ENCODE measurements around the gene ASB6.

Gene ASB6, protein sequence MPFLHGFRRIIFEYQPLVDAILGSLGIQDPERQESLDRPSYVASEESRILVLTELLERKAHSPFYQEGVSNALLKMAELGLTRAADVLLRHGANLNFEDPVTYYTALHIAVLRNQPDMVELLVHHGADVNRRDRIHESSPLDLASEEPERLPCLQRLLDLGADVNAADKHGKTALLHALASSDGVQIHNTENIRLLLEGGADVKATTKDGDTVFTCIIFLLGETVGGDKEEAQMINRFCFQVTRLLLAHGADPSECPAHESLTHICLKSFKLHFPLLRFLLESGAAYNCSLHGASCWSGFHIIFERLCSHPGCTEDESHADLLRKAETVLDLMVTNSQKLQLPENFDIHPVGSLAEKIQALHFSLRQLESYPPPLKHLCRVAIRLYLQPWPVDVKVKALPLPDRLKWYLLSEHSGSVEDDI

DNA sequence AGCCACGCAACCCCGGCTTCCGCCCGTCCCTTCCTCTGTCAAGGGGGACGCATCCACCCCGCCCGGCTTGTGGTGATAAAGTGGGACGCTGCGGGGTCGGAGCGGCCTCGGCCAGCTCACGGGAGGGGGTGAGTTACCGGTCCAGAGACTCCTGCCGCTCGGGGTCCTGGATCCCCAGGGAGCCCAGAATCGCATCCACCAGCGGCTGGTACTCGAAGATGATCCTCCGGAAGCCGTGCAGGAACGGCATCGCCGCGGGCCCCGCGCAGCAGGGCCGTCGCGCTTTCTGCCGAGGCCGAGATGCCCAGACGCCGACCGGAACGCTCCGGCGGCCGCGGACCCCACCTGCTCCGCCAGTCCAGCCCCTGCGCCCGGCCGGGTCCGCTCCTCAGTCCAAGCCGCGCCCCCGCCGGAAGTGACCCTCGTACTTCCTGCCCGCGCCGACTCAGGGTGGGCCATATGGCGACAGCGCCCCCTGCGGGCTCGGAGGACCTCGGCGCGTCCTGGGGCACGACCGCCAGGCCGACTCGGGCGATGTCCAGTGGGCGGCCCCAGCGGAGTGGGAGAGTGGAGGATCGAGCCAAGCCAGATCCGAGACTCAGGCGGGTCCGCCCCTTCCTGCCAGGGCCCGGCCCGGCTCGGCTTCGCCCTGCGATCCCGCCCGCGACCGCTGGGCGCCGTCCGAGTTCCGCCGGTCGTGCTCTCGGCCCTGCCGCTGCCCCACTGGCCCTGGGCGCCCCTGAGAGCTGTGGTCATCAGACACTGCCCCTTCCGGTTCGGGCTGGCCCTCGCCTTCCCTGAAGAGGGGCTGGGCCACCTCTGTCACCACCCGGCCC lies at the start of gene ASB6:
Gene ASB6, minus strand, starts transcription at position 402 of the 836 bp plus-strand sequence. Its CDS starts 152 bp downstream, at position 250.
- peak; percentile 99 for DNase-seq

DNA sequence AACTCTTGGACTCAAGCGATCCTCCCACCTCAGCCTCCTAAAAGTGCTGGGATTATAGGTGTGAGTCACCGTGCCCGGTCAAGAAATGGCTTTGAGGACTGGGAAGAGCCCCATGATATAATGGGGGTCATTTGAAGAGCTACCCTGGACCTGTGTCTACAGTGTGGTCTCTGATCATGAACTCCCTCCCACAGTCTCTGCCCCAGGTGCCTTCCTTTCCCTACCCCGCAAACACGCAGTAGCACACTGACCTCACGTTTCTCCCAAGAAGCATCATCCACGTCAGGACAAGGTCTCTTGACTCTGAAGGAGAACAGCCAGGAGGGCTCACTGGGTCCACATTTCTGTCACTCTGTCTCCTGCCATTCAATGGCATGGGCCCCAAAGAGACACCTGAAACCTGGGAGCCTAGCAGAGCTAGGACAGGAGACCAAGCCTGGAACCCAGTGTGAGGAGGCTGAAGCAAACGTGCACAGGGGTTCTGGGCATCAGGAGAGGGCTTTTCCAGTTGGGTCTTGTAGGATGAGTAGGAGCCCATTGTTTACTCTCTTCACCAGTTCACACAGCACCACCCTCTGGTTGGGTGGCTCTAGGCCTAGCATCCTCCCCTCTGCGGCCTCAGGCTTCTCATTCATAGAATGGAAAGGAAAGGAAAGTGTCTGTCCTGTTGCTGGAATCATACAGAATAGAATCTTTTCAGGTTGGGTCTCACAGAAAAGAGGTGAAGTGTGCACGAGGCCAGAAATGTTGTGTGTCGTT lies 46.5 kb upstream of the ASB6 start:
- DNase-seq = no peak

DNA sequence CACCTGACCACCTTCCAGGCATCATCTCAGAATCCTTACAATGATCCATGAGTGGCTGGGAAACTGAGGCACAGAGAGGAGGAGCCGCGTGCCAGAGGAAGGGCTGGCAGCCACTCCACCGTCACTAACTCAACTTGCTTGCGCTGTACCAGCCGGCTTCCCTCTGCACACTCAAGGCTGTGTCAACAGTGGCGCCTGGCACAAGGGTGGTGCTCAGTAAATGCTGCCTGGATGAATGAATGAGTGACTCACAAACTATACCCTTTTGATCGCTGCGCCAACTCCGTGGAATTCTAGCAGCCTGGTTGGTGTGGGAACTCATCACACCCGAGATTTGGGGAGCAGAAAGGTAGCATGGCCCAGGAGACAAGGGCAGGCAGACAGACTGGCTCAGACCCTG lies 45.4 kb upstream of the ASB6 start:
- no peak for DNase-seq

- no peak for DNase-seq
These were observed 44.8 kb upstream of the ASB6 start for GRCh38 chr9:129686736-129687135.

GRCh38 chr9:129685933-129686259 lies 43.9 kb upstream of the ASB6 start:
- DNase-seq = no peak

DNA sequence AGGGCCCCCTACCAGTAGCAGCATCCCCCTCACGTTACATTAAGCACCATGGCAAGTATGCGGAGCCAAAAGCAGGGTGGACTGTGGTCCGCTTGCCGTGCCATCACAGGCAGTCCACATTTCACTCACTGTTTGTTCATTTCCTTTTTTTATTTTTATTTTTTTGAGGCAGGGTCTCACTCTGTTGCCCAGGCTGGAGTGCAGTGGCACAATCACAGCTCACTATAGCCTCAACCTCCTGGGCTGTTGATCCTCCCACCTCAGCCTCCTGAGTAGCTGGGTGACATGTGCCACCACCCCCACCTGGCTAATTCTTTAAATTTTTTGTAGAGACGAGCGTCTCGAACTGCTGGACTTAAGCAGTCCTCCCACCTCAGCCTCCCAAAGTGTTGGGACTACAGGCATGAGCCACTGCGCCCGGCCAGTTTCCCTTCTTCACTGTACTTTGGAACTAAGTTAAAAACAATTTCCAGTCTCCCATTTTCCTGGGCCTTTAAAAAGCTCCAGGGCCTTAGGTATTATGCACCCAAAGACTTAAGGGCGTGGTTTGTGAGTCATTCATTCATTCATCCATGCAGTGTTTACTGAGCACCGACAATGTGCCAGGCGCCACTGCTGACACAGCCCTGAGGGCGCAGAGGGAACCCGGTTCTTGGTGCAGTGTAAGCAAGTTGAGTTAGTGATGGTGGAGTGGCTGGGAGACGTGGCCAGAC lies 43.4 kb upstream of the ASB6 start:
- no peak for DNase-seq

- no peak for DNase-seq
These were observed 40.4 kb upstream of the ASB6 start for GRCh38 chr9:129682381-129682780.

- DNase-seq = no peak
These were observed 40.0 kb upstream of the ASB6 start for GRCh38 chr9:129681924-129682323.

- DNase-seq = no peak
These were observed 37.6 kb upstream of the ASB6 start for GRCh38 chr9:129679537-129679936.

- no peak for DNase-seq
These were observed 36.9 kb upstream of the ASB6 start for GRCh38 chr9:129678844-129679243.

- DNase-seq = no peak
These were observed 35.5 kb upstream of the ASB6 start for GRCh38 chr9:129677456-129677855.

DNA sequence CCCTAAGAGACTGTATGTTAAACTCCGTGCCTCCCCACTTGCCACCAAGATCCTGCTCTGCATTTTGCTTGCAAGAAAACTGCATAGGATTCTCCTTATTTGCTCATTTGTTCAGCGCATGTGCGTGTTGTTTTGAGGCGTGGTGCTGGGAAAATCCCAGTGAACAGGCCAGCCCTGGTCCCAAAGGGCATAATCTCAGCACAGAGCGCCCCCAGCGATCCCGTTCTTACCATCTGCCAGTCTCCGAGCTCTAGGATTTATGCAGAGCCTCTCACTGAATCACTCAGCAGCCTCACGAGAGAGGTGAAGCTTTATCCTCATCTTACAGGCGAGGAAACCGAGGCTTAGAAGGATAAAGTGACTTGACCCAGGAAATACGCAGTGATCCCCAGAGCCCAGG lies 35.0 kb upstream of the ASB6 start:
- no peak for DNase-seq

GRCh38 chr9:129676287-129676686 lies 34.3 kb upstream of the ASB6 start:
- DNase-seq = no peak

GRCh38 chr9:129675620-129676019 lies 33.7 kb upstream of the ASB6 start:
- no peak for DNase-seq

DNA sequence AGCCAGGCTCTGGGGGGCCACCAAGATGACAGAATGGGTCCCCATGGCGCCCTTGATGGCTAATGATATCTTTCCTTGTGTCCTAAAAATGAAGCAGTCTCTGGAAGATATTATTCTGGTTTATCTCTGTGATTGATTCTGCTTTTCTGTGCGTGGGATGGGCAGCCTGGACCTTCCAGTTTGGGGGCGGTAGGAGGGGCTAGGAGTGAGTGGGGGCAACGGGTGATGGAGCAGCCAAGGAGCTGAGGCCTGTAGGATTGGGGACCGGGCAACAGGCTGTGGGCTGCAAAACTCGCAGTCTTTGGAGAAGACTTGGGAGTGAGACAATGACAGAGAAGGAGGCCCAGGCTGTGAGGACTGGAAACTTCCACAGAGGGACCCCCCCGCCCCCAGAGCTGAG lies 32.3 kb upstream of the ASB6 start:
- no peak for DNase-seq

- DNase-seq = no peak
These were observed 31.7 kb upstream of the ASB6 start for GRCh38 chr9:129673602-129674001.

- DNase-seq = no peak
These were observed 30.8 kb upstream of the ASB6 start for GRCh38 chr9:129672702-129673101.

DNA sequence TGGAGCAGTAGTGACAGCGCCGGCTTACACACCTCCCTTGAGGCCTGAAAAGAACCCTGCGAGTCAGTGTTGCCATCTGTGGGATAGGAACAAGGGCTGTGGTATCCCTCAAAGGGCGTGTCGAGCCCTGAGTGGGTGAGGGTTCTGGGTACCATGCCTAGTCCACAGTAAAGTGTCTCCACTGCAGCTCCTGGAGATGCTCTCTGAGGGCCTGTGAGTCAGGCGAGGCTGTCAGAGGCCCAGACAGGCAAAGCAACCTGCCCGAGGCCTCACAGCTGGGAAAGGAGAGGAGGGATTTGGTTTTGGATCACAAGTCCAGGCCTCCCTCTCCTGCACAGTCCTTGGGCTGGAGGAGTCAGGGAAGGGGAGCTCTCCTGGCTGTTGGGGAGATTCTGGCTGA lies 29.6 kb upstream of the ASB6 start:
- peak; percentile 20 to 30 for DNase-seq

DNA sequence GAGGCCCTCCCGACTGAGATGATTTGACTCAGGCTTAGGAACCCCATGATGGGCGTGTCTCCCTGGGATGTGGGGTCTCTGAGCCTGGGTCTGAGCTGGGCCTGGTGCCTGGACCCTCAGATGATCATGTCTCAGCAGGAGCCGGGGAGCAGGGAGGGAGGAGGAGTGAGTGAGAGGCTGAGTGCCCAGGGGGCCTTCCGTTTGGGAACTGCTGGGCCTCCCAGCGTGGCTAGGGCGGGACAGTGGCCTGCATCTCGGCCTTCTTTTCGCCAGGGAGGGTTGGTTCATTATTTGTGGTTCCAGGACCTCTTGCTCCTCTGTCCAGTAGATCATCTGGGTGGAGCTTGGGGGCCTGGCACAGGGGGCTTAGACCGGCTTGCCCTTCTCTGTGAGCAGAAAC lies 29.1 kb upstream of the ASB6 start:
- DNase-seq = no peak

DNA sequence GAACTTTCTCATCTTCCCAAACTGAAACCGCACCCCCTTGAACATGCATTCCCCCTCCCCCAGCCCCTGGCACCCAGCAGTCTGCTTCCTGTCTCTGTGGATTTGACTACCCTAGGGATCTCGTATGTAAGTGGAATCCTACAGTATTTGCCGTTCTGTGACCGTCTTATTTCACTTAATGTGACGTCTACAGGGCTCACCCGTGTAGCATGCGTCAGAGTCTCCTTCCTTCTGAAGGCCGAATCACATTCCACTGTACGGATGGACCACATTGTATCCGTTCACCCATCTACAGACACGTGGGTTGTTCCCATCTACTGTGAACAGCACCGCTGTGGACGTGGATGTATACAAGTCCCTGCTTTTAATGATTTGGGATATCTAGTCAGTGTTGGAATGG lies 28.0 kb upstream of the ASB6 start:
- no peak for DNase-seq

DNA sequence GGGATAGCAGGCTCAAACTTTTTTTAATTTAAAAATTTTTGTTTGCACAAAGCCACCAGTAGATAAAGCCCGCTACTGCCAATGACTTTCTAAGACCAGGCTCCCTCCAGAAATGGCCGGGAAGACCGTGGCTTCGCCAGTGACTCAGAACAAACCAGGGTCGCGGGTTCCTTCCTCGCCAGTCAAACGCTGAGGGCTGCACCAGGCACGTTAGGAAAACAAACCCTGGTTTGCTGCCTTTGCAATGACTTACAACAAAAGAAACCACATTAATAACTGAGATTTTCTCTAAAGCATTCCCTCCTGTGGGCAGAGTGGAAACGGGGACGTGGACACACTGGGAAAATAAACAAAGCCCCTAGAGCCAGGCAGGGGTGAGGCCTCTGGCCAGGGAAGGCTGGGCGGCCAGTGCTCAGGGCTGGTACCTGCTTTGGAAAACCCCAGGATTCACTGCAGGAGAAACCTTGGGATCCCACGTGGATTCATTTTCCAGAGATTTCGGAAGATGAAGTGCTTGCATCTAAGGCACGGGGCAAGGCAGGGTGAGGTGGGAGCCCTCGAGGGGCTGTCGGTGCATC lies 27.3 kb upstream of the ASB6 start:
- no peak for DNase-seq

DNA sequence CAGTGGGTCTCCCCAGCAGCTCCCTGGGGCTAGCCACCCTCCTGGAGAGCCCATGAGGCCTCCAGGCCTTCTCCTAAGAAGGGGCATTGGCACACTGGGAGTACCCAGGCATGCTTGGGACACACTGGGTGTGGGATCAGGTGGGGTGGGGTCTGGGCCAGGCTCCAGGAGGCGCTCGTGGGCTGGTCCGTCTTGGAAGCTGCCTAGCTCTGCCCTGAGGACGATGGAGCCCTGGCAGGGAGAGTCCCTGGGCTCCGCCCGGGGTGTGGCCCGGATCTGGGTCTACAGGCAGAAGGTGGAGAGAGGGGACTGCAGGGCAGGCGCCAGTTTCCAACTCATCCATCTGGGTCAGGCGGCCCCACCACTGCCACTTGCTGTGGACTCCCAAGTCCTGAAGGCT lies 25.9 kb upstream of the ASB6 start:
- DNase-seq = no peak

DNA sequence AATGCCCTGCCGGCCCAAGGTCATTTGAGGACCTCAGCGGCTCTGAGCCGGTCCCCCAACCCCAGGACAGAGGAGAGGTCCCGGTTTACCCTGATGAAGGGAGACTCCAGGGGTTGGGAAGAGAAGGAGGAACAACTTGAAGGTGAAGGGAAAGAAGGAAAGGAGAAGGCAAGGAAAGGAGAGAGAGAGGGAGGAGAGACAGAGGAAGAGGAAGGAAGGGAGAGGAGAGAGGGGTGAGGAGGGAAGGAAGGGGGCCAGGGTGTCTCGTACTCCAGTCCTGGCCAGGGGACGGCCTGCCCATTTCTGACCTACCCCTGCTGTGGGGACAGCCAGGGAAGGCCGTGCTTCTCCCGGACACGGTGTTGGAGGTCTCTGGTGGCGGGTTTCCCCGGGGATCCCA lies 25.4 kb upstream of the ASB6 start:
- no peak for DNase-seq
